Astrocyte (in vitro differentiated cells and primary cell): ENCODE data around the gene MNAT1. TPM values are rescaled to one million over a fixed set of nuclear protein-coding genes. Genes with fewer than 3 reads are reported as not detected.

ENCODE experiments used
- DNase-seq: peaks from one replicate; pipeline ENCODE4 v3.0.0-alpha.2; 2010; ENCODE audit warnings: low read depth
- FAIRE-seq: peaks from 2 replicates; lab custom pipeline; 2011; peaks lifted over from hg19 to GRCh38; lab: Jason Lieb, UNC
- H2AFZ ChIP-seq: 2 replicates; pipeline ENCODE4 v1.6.0; 2012; ENCODE audit warnings: low read depth, low read length, inconsistent platforms
- H3K27ac ChIP-seq: 2 replicates; pipeline ENCODE4 v1.5.1; 2011; ENCODE audit warnings: low read depth, low read length, inconsistent platforms
- H3K27me3 ChIP-seq: 2 replicates; pipeline ENCODE4 v1.6.0; 2011; ENCODE audit warnings: low read length, inconsistent platforms; ENCODE audit not compliant: insufficient read depth
- H3K36me3 ChIP-seq: 2 replicates; pipeline ENCODE4 v1.5.1; 2011; ENCODE audit warnings: low read length, inconsistent platforms; ENCODE audit not compliant: insufficient read depth
- H3K4me1 ChIP-seq: 2 replicates; pipeline ENCODE4 v1.5.1; 2011; ENCODE audit warnings: low read length, inconsistent platforms; ENCODE audit not compliant: insufficient read depth
- H3K4me2 ChIP-seq: 2 replicates; pipeline ENCODE4 v1.6.0; 2012; ENCODE audit warnings: low read length, inconsistent platforms
- H3K4me3 ChIP-seq: 2 replicates; pipeline ENCODE4 v1.5.1; 2011; ENCODE audit warnings: low read depth, mild to moderate bottlenecking, low read length, inconsistent platforms; ENCODE audit not compliant: insufficient read depth
- H3K79me2 ChIP-seq: 2 replicates; pipeline ENCODE4 v1.6.0; 2012; ENCODE audit warnings: mild to moderate bottlenecking, low read length, inconsistent platforms; ENCODE audit not compliant: insufficient read depth
- H3K9ac ChIP-seq: 2 replicates; pipeline ENCODE4 v1.6.0; 2012; ENCODE audit warnings: mild to moderate bottlenecking, low read length, inconsistent platforms
- H3K9me3 ChIP-seq: 2 replicates; pipeline ENCODE4 v1.5.1; 2012; ENCODE audit warnings: low read depth, mild to moderate bottlenecking, low read length, inconsistent platforms; ENCODE audit not compliant: insufficient read depth
- H4K20me1 ChIP-seq: 2 replicates; pipeline ENCODE4 v1.6.0; 2012; ENCODE audit warnings: low read length, inconsistent platforms; ENCODE audit not compliant: insufficient read depth
- H3K27ac Mint-ChIP-seq: one replicate; pipeline ENCODE4 v1.8.0; 2021; ENCODE audit warnings: mild to moderate bottlenecking, mixed read lengths; ENCODE audit not compliant: unreplicated experiment
- H3K27me3 Mint-ChIP-seq: one replicate; pipeline ENCODE4 v1.8.0; 2021; ENCODE audit warnings: low read depth, mixed read lengths; ENCODE audit not compliant: unreplicated experiment
- H3K36me3 Mint-ChIP-seq: one replicate; pipeline ENCODE4 v1.8.0; 2021; ENCODE audit warnings: low read depth, mixed read lengths; ENCODE audit not compliant: unreplicated experiment
- H3K4me1 Mint-ChIP-seq: one replicate; pipeline ENCODE4 v1.8.0; 2021; ENCODE audit warnings: low read depth, mixed read lengths; ENCODE audit not compliant: unreplicated experiment
- H3K4me3 Mint-ChIP-seq: one replicate; pipeline ENCODE4 v1.8.0; 2021; ENCODE audit warnings: mild to moderate bottlenecking, moderate library complexity, mixed read lengths; ENCODE audit not compliant: unreplicated experiment
- H3K9me3 Mint-ChIP-seq: one replicate; pipeline ENCODE4 v1.8.0; 2021; ENCODE audit warnings: mild to moderate bottlenecking, mixed read lengths; ENCODE audit not compliant: unreplicated experiment
- EZH2 ChIP-seq: IDR thresholded peaks from 2 replicates; pipeline ENCODE4 v1.6.1; 2012; ENCODE audit warnings: mild to moderate bottlenecking, low read length, inconsistent platforms; ENCODE audit not compliant: insufficient read depth
- total RNA-seq: library from RNA; stranded (reverse); gene quantifications from 2 replicates; pipeline ENCODE4 v1.2.1, GENCODE V29; 2021
- TF ChIP-seq, protein P1 (sequence below): IDR thresholded peaks from 2 replicates; pipeline ENCODE4 v1.5.1; 2011; ENCODE audit warnings: low read depth, mild to moderate bottlenecking, inconsistent platforms, low read length, moderate library complexity; ENCODE audit not compliant: insufficient read depth

The MNAT1 gene
- total RNA-seq, 1 donor from 2014 or later: 36.0 TPM

DNA sequence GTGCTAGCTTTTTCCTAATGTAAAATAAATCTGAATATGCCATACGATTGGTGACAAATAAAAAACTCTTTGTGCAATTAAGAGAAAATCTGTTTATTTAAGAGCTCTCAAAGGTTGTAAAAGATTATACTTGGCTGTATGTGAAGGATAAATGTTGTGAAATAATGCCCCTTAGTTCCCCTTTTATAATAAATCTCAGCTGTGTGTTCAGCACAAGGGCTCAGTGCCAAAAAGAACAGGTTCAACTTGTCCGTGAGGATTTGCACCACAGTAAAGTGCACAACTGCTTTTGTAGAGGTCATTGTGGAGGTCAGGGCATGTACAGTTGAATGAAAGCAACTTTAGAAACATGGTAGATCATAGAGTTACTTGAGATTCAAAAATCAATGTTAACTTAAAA is 127.7 kb downstream of the MNAT1 start:
- H3K4me2 ChIP-seq: no peak overlapping the region
- Mint-ChIP-seq H3K4me3 (no peak overlapping the region), H3K27ac (no peak overlapping the region), H3K9me3 (no peaks in the 10 kb centered on the region), H3K36me3 (peaks cover 11% of the 10 kb centered on the region), H3K4me1 (no peaks in the 10 kb centered on the region), H3K27me3 (no peaks in the 10 kb centered on the region)
- H3K79me2 ChIP-seq: peaks cover 3% of the 10 kb centered on the region
- FAIRE-seq (no peak), DNase-seq (no peak)
- no peak overlapping the region for H3K27ac ChIP-seq
- H3K4me1 ChIP-seq: no peaks in the 10 kb centered on the region
- H2AFZ ChIP-seq: no peak overlapping the region
- no peaks in the 10 kb centered on the region for H3K9me3 ChIP-seq
- H3K4me3 ChIP-seq: no peak overlapping the region
- H3K27me3 ChIP-seq: no peaks in the 10 kb centered on the region
- TF ChIP-seq, protein P1, sequence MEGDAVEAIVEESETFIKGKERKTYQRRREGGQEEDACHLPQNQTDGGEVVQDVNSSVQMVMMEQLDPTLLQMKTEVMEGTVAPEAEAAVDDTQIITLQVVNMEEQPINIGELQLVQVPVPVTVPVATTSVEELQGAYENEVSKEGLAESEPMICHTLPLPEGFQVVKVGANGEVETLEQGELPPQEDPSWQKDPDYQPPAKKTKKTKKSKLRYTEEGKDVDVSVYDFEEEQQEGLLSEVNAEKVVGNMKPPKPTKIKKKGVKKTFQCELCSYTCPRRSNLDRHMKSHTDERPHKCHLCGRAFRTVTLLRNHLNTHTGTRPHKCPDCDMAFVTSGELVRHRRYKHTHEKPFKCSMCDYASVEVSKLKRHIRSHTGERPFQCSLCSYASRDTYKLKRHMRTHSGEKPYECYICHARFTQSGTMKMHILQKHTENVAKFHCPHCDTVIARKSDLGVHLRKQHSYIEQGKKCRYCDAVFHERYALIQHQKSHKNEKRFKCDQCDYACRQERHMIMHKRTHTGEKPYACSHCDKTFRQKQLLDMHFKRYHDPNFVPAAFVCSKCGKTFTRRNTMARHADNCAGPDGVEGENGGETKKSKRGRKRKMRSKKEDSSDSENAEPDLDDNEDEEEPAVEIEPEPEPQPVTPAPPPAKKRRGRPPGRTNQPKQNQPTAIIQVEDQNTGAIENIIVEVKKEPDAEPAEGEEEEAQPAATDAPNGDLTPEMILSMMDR: no peak
- no peak for TF ChIP-seq EZH2
- no peak overlapping the region for H3K9ac ChIP-seq
- peaks cover 4% of the 10 kb centered on the region for H4K20me1 ChIP-seq
- H3K36me3 ChIP-seq: no peaks in the 10 kb centered on the region

DNA sequence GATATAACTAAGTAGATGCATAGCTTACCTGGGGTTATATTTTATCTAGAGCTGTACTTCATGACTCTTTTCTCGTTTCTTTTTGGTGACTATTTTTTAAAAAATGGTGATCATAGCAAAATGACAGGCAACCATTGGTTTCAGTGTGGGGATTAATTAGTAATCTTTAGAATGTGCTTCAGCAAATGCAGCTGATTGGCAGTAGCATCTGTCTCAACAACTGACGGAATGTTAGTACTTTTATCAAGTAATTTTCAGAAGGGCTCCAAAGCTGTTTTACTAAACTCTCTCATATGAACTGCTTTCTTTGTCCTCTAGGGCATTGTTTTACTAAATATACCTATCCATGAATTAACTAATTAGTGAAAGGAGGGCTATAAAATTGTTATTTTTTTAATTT is 128.7 kb downstream of the MNAT1 start:
- no peak overlapping the region for H3K4me2 ChIP-seq
- no peak overlapping the region for H3K27ac Mint-ChIP-seq
- peaks cover 4% of the 10 kb centered on the region for H3K4me1 Mint-ChIP-seq
- no peak overlapping the region for H3K4me3 Mint-ChIP-seq
- peaks cover 4% of the 10 kb centered on the region for H4K20me1 ChIP-seq
- no peak overlapping the region for H3K9ac ChIP-seq
- H3K9me3 Mint-ChIP-seq: no peaks in the 10 kb centered on the region
- H3K36me3 ChIP-seq: no peaks in the 10 kb centered on the region
- H3K36me3 Mint-ChIP-seq: peaks cover 7% of the 10 kb centered on the region
- DNase-seq: no peak
- no peaks in the 10 kb centered on the region for H3K4me1 ChIP-seq
- no peak overlapping the region for H2AFZ ChIP-seq
- H3K79me2 ChIP-seq: peaks cover 3% of the 10 kb centered on the region
- TF ChIP-seq EZH2: no peak
- TF ChIP-seq, protein P1: no peak
- no peak overlapping the region for H3K27ac ChIP-seq
- FAIRE-seq: no peak
- no peaks in the 10 kb centered on the region for H3K27me3 Mint-ChIP-seq
- no peak overlapping the region for H3K4me3 ChIP-seq
- no peaks in the 10 kb centered on the region for H3K9me3 ChIP-seq
- no peaks in the 10 kb centered on the region for H3K27me3 ChIP-seq

DNA sequence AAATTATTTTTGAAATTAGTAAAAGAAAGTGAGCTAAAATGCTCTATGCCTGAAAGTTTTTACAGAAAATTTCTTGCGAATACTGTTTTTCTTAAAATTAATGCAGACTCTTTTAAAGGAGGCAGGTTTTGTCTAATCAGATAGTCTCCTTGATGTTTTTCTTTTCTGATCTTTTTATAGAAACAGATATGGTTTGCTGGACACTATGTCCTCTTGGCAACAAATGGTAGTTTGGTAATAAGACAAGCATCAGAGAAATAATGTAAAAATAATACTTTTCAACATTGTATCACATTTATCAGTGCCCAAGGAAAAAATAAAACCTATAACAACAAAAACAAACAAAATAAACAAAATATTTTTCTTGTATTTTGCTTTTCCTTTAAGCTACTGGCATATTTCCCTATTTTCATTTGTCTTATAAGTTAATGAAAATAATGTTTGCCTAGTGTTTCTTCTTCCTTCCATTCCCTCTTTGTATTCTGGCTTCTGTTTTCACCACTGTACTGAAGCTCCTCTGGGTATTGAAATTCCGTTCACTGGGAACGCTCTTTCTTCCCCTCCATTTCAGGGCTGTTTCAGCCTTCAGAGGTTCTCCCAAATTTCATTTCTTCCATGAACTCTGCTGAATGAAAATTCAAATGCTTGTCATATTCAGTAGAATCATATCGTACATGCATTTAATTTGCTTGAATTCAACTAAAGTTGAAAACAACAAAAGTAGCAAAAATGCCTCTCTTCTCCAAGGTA is 131.0 kb downstream of the MNAT1 start:
- Histone ChIP-seq H3K9me3 (no peaks in the 10 kb centered on the region), H3K4me1 (no peaks in the 10 kb centered on the region), H3K9ac (no peak overlapping the region), H3K36me3 (no peaks in the 10 kb centered on the region), H3K4me2 (no peak overlapping the region), H4K20me1 (peaks cover 4% of the 10 kb centered on the region), H3K27me3 (no peaks in the 10 kb centered on the region), H2AFZ (no peak overlapping the region), H3K4me3 (no peak overlapping the region), H3K79me2 (peaks cover under 1% of the 10 kb centered on the region), H3K27ac (no peak overlapping the region)
- TF ChIP-seq, protein P1: no peak
- TF ChIP-seq EZH2: no peak
- H3K4me3 Mint-ChIP-seq: no peak overlapping the region
- H3K27me3 Mint-ChIP-seq: no peaks in the 10 kb centered on the region
- H3K4me1 Mint-ChIP-seq: peaks cover 4% of the 10 kb centered on the region
- no peak for DNase-seq
- H3K9me3 Mint-ChIP-seq: no peaks in the 10 kb centered on the region
- no peak overlapping the region for H3K27ac Mint-ChIP-seq
- FAIRE-seq: no peak
- H3K36me3 Mint-ChIP-seq: no peaks in the 10 kb centered on the region
